SKM-1 treated with dmso at 0.1 percent for 144 hours (cell line): Measurements from ENCODE around the gene KCNIP1.
A peak's percentile ranks its signal among the peaks of the same experiment; 100 is the strongest.

Experiments
- DNase-seq: peaks from one replicate; lab custom pipeline; 2025; ENCODE audit not compliant: unreplicated experiment; lab: John Stamatoyannopoulos, UW

Gene KCNIP1

DNA sequence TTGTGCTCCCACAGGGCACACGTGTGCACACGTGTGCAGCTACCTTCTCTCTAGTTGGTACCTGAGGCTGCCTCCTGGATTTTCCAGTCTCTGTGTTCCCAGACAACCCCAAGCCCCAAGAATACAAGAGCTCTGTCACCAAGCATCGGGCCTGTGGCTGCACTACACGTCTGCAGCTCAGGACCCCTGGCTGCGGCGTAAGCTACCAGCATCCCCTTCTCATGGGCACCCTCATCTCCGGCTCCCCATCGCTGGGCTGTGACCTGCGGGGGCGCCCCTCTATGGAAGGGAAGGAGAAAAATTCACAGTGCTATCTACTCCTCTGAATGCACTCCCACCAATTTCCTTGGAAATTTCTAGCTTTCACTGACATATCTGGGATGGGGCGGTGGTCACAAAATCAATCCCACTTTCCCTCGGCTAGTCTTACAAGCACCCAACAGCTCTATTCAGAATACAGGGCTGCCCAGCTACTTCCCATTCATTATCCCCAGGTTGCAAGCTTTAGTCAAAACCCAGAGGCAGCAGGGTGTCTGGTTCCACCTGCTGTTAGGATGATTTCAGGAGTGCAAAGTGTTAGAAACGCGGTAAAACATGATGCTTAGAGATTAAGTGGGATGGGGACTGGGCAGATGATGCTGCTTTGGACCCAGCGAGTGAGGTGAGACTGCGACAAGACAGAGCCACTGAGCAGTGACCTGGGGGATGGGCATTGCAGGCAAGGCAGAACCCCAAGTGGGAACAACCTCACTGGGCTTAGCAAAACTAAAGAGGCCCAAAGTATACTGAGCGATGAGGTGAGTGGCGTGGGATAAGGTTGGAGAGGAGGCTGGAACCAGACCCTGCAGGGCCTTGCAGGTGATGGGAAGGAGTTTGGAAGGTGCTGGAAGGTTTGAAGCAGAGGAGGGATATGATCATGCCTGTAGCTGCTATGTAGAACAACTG is 121.7 kb downstream of the KCNIP1 start:
- DNase-seq = no peak

- DNase-seq = no peak
Measured at GRCh38 chr5:170626507-170627150, 122.8 kb downstream of the KCNIP1 start.

- DNase-seq = no peak
Measured at GRCh38 chr5:170627271-170627670, 123.5 kb downstream of the KCNIP1 start.

- no peak for DNase-seq
Measured at GRCh38 chr5:170628028-170628427, 124.2 kb downstream of the KCNIP1 start.

GRCh38 chr5:170628691-170629565 is 125.1 kb downstream of the KCNIP1 start:
- DNase-seq = no peak

- DNase-seq = no peak
Measured at GRCh38 chr5:170629566-170630175, 125.9 kb downstream of the KCNIP1 start.

DNA sequence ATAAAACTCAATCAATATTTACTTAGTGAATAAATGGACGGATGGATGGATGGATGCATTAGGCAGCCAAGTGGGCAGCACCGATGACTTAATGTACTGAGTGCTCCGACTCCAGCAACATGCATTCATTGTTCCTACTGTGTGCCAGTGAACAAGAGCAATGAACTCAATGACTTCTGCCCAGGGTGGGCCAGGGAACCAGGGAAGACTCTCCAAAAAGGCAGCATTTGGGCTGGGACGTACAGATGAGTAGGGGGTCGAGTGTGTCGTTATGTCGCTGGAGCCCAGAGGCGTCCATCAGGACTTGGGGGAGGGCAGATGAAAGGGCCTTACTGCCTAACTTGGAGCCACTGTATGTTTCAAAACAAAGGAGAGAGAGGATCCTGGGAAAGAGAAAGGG is 126.4 kb downstream of the KCNIP1 start:
- DNase-seq = no peak

DNA sequence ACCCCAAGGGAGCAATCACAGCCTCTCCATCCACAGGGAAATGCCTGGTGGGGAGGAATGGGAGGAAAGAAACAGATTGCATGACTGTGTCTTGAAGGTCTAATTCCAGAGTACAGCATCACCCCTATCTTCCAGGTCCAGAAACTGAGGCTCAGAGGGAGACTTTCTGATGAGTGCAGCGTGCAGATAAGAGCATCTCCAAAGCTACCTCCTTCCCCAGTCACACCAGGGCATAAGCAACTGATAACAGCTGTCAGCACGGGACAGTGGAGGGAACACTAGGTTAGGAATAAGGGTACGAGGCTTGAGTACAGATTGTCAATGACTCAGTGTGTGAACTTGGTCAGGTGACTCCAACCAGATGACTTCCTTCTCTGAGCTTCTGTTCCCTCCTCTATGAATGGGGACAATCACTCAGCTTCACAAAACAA is 126.9 kb downstream of the KCNIP1 start:
- no peak for DNase-seq

GRCh38 chr5:170631466-170632195 is 127.8 kb downstream of the KCNIP1 start:
- DNase-seq = no peak

DNA sequence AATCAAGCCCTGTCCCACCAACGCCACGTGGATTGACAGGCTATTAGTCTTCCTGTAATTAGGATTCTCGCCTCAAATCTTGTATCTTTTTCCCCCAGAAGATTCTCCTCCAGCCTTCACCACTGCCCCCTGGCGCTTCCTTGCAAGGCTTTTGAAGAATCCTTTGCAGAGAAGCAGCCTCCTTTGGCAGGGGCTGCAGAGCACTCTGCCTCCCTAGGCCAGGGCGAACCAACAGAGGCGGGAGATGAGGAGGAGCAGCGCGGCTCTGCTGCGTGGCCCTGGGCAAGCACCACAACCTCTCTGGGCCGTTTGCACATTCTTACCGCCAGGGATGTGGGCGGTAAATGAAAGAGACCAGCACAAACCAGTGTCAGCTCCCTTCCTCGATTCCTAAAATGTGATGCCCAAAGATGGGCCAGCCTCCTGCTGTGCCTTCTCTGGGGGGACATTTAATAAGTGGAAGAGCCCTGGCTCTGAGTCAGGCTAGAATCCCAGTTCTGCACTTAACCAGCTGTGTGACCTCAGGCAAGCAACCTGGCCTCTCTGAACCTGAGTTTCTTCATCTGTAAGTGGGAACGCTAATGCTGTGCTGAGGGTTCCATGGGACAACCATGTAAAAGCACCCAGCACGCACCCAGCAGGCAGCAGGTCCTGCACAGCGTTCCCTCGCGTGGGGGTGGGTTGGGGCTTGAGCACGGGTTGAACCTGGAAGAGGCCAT is 128.6 kb downstream of the KCNIP1 start:
- DNase-seq = no peak

DNA sequence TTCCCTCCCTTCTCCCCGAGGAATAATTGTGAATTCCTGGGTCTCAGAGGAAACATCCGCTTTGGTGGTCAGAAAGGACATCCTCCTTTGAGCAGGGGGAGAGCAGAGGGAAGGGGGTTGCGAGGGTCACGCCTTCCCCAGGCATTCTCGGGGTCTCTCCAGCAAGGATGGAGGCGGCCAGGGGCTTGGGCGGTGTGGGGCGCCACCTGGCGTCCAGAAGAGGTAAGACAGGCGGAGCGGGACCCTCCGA is 129.1 kb downstream of the KCNIP1 start:
- DNase-seq = no peak

DNA sequence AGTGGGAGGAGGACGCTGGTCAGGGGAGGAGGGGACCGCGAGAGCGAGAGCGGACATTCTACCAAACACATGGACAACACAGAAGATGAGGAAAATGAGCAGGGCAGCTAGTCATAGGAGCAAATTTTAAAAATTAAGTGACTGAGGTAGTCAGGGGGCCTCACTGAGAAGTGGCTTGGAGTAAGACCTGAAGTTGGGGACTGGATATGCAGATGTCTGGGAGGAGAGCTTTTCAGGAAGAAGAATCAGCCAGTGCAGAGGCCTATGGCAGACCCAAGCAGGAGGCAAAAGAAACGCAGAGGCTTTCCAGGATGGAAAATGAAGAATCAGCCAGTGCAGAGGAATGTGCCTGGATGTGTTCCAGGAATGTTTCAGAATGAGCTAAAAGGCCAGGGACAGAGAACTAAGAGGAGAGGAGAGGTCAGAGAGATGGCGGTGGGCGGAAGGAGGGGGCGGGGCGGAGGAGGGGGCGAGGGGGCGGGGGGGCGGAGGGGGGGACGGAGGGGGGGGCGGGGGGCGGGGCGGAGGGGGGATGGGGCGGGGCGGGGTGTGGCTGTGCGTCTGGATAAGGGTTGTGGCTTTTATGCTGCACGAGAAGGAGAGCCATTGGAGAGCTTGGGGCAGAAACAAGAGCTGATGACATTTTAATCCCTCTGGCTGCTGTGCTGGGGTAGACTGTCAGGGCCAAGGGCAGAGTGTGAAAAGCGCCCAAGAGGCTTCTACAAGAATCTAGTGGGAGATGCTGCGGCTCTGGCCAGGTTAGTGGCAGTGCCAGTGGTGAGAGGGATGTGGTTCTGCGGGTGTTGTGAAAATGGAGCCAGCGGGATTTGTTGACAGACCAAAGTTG is 129.6 kb downstream of the KCNIP1 start:
- DNase-seq = peak; percentile 44

- DNase-seq = no peak
Measured at GRCh38 chr5:170634256-170634990, 130.6 kb downstream of the KCNIP1 start.

- DNase-seq = no peak
Measured at GRCh38 chr5:170635706-170636105, 131.9 kb downstream of the KCNIP1 start.

DNA sequence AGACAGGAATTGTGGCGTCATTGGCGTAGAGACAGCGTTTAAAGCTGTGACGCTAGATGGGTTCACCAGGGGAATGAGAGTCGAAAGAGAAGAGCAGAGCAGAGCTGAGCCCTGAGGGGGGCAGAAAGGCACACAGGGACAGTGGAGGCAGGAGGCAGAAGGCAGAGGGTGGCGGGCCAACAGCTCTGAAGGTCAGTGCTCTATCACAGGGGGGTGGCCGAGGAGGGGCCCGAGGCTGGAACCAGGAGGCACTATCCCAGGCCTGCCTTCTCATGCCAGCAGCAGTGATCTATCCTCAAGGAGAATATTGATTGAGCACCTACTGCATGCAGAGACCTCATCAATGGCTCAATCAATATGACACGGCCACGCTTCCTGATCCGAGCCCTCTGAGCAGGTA is 132.4 kb downstream of the KCNIP1 start:
- DNase-seq = no peak

- no peak for DNase-seq
Measured at GRCh38 chr5:170636801-170637477, 133.1 kb downstream of the KCNIP1 start.

- no peak for DNase-seq
Measured at GRCh38 chr5:170638051-170638450, 134.2 kb downstream of the KCNIP1 start.
